GM18502 (cell line): ENCODE results near the gene FNIP2.
"Not testable (repeated sequence)": the region's sequence is repeated elsewhere in the genome, so short reads cannot be mapped to it uniquely, and the experiment has no call there.

Experiments used
- ATAC-seq: cut with Tn5 transposase; IDR thresholded peaks from one replicate; pipeline ENCODE4 v1.9.1; 2021; ENCODE audit warnings: mild to moderate bottlenecking; ENCODE audit not compliant: unreplicated experiment, poor library complexity

Gene FNIP2

DNA sequence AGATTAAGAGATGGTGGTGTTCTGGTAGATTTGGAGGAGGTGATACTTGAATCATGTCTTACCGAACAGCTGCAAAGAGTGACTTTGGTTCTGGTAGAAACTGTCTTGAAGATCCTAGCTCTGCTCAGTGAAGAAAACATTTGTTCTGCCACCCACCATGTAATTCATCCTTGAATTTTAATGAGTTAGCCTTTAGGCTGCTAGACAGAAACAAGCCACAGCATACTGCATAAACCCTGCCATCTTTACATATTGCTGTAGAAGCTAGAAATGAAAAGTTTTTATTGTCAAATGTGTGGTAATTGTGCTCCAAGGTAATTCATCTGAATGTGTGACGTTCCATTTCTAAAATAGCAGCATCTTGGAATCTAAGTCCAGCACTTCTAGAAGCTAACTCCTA is 173.1 kb downstream of the FNIP2 start:
- ATAC-seq: no peak

DNA sequence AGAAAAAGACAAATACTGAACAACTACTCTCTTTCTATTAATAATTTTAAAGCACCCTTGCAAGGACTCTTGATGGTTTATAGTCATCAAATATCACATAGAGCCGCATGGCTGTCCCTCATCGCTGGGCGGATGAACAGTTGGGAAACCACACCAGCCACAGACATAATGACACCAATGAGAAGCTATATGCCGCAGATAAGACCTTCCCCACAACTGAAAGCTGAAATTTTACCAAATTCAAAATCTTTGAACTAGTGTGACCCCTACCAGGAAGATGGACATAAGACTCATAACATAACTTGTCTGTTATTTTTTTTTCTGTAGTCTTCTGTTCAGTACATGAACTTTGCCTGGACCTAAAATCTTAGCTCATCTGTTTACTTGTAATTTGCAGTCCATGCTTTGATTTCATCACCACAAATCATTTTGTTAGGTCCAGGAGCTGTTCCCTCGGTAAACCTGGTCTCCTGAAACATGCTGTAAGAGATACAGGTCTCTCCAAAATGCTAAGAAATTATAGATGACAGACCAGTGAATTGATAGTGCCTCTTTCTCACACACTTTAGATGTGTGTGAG is 176.8 kb downstream of the FNIP2 start:
- no peak for ATAC-seq

DNA sequence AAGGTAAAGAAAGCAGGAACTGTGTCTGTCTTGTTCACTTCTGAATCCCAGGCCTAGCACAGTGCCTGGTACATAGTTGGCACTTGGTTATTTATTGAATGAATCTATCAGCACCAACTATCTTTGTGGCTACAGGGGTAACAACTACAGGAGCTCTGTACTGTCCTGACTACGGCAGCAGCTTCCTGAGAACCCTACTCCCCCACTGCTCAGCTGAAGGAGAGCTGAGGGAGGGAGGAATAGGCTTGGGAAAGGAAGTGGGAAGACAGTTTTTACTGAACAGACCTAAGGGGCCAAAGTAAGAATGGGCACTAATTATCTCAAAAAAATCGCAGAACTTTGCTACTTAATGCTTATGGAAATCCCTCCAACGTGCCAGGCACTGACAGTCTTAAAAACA is 178.0 kb downstream of the FNIP2 start:
- no peak for ATAC-seq

DNA sequence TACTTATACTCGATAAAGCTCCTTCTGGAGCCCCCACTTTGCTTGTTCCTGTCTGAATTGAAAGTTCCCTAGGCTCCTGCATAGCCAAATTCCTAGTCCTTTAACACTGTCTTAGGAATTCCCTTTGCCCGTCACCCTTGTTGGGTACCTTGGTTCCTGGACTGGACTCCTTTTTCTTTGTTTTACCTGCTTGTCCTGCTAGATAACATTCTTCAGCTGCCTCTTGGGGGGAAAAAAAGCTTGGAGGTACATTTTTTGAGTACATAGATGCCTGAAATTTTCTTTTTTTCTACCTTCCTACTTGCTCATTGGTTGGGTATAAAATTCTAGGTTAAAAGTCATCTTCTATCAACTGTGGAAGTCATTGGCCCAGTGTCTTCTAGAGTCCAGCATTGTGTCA is 179.2 kb downstream of the FNIP2 start:
- no peak for ATAC-seq

DNA sequence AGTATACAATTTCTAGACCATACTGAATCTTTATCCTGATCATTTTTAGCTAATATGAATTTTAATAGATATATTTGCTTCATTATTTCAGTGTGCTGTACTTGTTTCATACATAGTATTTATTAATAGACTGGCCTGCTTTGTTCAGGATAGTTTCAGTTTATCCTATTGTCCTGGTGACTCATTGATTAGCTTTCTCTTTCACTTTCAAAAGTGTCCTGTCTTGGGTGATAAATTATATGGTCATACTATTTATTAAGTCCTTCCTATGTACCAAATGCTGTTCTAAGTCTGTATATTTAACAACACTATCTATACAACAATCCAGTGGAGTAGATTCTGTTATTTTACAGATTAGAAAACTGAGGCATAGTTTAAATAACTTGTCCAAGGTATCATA is 180.3 kb downstream of the FNIP2 start:
- peak; percentile 58 for ATAC-seq

DNA sequence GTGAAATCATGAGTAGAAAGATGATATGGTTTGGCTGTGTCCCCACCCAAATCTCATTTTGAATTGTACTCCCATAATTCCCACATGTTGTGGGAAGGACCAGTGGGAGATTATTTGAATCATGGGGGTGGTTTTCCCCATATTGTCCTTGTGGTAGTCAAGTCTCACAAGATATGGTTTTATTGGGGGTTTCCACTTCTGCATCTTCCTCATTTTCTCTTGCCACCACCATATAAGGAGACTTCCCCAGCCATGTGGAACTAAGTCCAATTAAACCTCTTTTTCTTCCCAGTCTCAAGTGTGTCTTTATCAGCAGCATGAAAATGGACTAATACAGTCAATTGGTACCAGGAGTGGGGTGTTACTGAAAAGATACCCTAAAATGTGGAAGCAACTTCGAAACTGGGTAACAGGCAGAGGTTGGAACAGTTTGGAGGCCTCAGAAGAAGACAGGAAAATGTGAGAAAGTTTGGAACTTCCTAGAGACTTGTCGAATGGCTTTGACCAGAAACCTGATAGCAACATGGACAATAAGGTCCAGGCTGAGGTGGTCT is 183.5 kb downstream of the FNIP2 start:
- ATAC-seq: not testable (repeated sequence)

DNA sequence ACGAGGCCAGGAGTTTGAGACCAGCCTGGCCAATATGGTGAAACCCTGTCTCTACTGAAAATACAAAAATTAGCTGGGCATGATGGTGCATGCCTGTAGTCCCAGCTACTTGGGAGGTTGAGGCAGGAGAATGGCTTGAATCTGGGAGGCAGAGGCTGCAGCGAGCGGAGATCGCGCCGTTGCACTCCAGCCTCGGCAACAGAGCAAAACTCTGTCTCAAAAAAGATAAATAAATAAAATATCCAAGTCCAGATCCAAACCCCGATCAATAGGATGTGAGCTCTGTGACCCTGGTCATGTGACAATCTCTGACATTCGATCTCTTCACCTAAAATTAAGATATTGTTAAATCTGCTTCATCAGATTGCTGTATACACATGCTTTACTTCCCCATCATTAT is 187.5 kb downstream of the FNIP2 start:
- ATAC-seq: not testable (repeated sequence)

DNA sequence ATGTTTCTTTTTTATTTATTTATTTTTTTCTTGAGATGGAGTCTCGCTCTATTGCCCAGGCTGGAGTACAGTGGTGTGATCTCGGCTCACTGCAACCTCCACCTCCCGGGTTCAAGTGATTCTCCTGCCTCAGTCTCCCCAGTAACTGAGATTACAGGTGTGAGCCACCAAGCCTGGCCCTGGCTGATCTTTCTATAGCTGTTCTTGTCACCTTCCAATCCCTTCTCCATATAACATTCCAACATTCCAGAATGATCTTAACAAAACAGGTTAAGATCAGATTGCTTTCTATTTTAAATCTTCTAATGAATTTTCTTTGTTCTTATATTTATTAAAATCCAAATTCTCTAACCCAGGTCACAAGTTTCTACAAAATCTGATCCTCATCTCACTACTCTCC is 188.1 kb downstream of the FNIP2 start:
- ATAC-seq: not testable (repeated sequence)
